Astrocyte of the cerebellum (primary cell): Measurements from ENCODE around the gene RALGDS.

Experiments used
- DNase-seq: peaks from one replicate; pipeline ENCODE4 v3.0.0-alpha.2; 2011; ENCODE audit warnings: low read depth
- H3K4me3 ChIP-seq: 2 replicates; pipeline ENCODE4 v1.5.1; 2011; ENCODE audit warnings: mild to moderate bottlenecking, low read depth, low read length, moderate library complexity
- CTCF ChIP-seq: IDR thresholded peaks from 2 replicates; pipeline ENCODE4 v1.5.1; 2012; ENCODE audit warnings: low read length, low read depth, moderate library complexity, mild to moderate bottlenecking; ENCODE audit errors: missing control alignments
- in situ Hi-C: cut with HindIII; loops from 2 replicates; pipeline ENCODE4 v1.10.0; 2017; ENCODE audit warnings: low sequenced_read_pairs

The RALGDS gene

DNA sequence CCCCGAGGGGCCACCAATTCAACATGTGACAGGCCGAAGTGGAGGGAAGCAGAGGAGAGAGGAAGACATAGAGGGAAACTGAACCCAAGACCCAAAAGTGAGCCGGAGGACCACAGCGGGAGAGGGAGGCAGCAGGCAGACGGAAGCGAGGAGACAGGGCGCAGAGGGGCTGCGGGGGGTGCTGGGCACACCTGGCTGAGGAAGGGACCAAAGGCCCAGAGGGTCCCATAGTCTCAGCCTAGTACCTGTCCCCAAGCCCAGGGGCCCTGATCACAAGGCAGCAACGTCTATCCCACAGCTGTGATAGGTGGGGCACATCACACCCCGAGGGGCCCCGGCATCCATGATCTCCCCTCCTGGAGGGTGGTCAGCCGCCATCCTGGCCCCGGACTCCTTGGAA, 7.1 kb upstream of the RALGDS start:
- no peak for DNase-seq
- in situ Hi-C loops = no loop called here
- TF ChIP-seq CTCF = no peak
- no peak overlapping the region for H3K4me3 ChIP-seq

DNA sequence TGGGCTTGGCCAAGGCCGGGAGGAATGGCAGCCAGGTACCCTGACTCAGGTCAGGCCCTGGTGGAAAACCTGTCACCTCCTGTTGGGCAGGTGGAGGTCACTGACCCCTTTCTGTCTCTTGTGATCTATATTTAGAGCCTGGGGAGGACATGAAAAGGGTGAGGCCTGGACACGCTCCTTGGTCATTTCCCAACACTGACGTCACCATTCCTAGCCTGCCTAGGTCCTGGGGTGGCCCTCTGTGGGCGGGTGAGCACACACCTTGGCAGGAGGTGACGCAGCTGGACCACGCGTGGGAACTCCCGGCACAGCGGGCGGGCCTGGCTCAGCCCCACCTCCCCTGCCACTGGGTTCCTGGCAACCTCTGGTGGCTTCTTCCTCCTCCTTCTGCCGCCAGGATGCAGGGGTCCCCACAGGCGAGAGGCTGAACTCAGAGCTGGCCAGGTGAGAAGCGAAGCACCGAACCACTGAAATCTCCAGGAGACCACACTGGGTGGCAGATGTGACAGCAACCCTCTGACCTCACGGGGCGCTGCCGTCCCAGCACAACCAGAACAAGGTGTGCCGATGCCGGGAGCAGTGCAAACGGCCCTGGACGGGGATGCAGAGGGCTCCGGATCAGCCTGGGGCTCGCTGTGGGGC, 6.4 kb upstream of the RALGDS start:
- TF ChIP-seq CTCF = no peak
- no peak overlapping the region for H3K4me3 ChIP-seq
- no peak for DNase-seq
- in situ Hi-C loops = no loop called here

DNA sequence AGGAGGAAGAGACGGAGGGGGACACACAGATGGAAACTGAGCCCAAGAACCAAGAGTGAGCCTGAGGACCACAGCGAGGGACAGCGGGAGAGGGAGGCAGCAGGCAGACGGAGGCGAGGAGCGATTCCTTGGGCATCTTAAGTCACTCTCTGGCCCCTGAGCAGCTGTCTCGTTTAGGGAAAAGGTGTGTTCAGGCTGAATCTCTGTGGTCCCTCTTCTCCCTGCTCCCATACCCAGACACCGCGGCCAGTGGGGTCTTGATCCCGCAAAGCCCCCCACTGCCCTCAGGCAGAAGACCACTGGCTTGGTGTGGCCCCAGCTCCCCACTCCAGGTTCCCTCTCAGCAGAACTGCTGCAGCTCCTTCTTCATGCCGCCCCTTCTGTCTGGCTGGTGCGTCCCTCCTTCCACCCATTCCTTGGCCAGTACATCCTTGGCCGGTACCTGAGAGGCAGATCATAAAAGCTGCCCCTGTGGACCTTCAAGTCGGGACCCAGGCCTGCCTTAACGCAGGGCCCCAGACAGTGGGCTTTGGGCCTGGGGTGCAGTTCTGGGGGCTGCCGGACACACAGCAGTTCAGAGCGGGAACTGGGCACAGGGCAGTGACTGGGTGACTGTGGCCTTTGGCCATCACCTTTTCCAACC, 5.8 kb upstream of the RALGDS start:
- TF ChIP-seq CTCF = no peak
- DNase-seq = no peak
- in situ Hi-C loops = no loop called here
- H3K4me3 ChIP-seq = no peak overlapping the region

DNA sequence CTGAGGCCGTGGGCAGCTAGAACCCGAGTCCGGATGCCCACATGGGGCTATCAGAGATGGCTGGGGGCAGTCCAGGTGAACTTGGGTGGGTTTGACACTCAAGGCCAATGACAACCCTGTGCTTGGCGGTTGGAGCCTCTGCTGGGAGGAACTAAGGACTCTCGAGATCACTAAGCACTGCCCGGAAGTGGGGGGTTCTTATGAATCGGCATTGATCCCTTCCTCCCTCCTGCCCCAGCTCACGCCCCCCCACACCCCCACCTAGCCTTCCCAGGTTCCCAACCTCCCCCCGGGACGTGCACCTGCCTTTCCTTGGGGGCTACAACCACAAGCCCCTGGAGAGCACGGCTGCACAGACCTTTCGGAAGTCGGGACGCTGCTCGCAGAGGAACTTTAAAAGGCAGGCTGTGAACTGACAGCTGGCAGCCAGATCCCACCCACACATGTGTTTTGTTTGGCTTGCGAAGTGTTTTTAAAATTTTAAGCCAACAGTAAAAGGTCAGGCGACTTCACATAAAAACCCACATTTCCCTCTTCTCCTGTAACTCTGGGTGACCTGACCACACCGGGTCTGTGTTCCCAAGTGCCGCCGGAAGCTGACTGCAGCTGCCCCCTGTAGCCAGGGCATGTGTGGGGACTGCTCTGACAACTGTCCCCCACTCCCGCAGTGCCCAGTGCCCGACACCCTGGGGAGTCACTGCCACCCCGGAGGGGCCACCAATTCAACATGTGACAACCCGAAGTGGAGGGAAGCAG, 5.1 kb upstream of the RALGDS start:
- H3K4me3 ChIP-seq = no peak overlapping the region
- no peak for TF ChIP-seq CTCF
- in situ Hi-C loops = no loop called here
- DNase-seq = no peak

- DNase-seq = no peak
- no peak overlapping the region for H3K4me3 ChIP-seq
- in situ Hi-C loops = no loop called here
- no peak for TF ChIP-seq CTCF
Measured at GRCh38 chr9:133124907-133125275, 3.9 kb upstream of the RALGDS start.

DNA sequence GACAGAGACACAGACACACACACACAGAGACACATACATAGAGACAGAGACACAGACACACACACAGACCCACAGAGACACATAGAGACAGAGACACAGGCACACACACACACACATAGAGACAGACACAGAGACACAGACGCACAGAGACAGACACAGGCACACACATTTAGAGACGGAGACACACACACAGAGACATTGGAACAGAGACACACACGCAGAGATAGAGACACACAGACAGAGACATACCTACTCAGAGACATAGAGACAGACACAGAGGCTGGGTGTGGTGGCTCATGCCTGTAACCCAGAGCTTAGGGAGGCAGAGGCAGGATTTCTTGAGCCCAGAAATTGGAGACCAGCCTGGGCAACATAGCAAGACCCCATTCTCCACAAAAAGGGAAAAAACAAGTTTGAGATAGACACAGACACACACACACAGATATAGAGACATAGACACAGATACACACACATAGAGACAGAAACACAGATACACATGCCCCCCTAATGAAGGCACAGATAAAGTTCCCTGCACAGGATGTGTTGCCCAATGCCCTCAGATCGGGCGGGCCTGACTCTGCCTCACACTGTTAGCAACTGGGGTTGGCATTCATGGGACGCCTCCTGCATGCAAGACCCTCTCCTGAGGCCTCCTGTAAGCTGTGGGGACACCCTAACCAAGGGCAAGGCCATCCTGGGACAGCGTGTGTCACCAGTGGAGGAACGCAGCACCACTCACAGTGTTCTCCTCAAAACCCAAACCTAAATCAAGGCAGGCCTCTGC, 3.3 kb upstream of the RALGDS start:
- no peak for TF ChIP-seq CTCF
- in situ Hi-C loops = no loop called here
- DNase-seq = no peak
- H3K4me3 ChIP-seq = no peak overlapping the region
